ENCODE data around the gene LNPK. TPM values are rescaled to one million over a fixed set of nuclear protein-coding genes. Genes with fewer than 3 reads are reported as not detected.
"Not testable (repeated sequence)": the region's sequence is repeated elsewhere in the genome, so short reads cannot be mapped to it uniquely, and the experiment has no call there.

LNPK gene
- total RNA-seq, 1 donor from 2014 or later, result 34.2 TPM

DNA sequence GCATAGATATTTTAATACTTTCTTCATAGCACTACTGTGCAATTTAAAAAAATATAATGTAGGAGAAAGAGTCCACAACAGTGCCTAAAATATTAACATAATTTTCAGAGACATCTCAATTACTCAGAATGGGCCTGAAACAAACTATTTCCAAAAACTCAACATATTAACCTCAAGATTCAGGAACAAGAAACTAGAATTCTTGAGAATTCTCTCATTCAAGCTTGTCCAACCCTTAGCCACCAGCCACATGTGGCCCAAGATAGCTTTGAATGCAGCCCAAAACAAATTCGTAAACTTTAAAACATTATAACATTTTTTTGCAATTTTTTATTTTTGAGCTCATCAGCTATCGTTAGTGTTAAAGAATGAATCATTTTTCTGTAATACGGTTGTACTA lies 35.2 kb downstream of the LNPK start:
- H3K27ac Mint-ChIP-seq (ENCODE audit: unreplicated experiment), result no peak overlapping the region
- no peak for DNase-seq (ENCODE audit: low read depth, low spot score)
- peaks cover under 1% of the 10 kb centered on the region for H3K9me3 Mint-ChIP-seq
- H3K4me3 Mint-ChIP-seq, result no peak overlapping the region
- H3K27me3 Mint-ChIP-seq (ENCODE audit: low read depth), result no peaks in the 10 kb centered on the region
- H3K4me1 Mint-ChIP-seq, result no peaks in the 10 kb centered on the region
- TF ChIP-seq, protein P1, sequence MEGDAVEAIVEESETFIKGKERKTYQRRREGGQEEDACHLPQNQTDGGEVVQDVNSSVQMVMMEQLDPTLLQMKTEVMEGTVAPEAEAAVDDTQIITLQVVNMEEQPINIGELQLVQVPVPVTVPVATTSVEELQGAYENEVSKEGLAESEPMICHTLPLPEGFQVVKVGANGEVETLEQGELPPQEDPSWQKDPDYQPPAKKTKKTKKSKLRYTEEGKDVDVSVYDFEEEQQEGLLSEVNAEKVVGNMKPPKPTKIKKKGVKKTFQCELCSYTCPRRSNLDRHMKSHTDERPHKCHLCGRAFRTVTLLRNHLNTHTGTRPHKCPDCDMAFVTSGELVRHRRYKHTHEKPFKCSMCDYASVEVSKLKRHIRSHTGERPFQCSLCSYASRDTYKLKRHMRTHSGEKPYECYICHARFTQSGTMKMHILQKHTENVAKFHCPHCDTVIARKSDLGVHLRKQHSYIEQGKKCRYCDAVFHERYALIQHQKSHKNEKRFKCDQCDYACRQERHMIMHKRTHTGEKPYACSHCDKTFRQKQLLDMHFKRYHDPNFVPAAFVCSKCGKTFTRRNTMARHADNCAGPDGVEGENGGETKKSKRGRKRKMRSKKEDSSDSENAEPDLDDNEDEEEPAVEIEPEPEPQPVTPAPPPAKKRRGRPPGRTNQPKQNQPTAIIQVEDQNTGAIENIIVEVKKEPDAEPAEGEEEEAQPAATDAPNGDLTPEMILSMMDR (conservative IDR thresholded peaks at IDR 0.05), result no peak
- H3K36me3 Mint-ChIP-seq (ENCODE audit: low read depth), result peaks cover 18% of the 10 kb centered on the region

- H3K27ac Mint-ChIP-seq (ENCODE audit: unreplicated experiment), result no peak overlapping the region
- H3K36me3 Mint-ChIP-seq (ENCODE audit: low read depth), result peaks cover 28% of the 10 kb centered on the region
- H3K27me3 Mint-ChIP-seq (ENCODE audit: low read depth), result no peaks in the 10 kb centered on the region
- H3K4me3 Mint-ChIP-seq, result no peak overlapping the region
- peaks cover 3% of the 10 kb centered on the region for H3K9me3 Mint-ChIP-seq
- no peak for DNase-seq (ENCODE audit: low read depth, low spot score)
- no peaks in the 10 kb centered on the region for H3K4me1 Mint-ChIP-seq
- TF ChIP-seq, protein P1 (conservative IDR thresholded peaks at IDR 0.05), result no peak
Measured at GRCh38 chr2:175965773-175966172, 36.3 kb downstream of the LNPK start.

- no peak overlapping the region for H3K27ac Mint-ChIP-seq (ENCODE audit: unreplicated experiment)
- H3K27me3 Mint-ChIP-seq (ENCODE audit: low read depth), result no peaks in the 10 kb centered on the region
- H3K4me1 Mint-ChIP-seq, result no peaks in the 10 kb centered on the region
- TF ChIP-seq, protein P1 (conservative IDR thresholded peaks at IDR 0.05), result no peak
- peaks cover 14% of the 10 kb centered on the region for H3K9me3 Mint-ChIP-seq
- DNase-seq (ENCODE audit: low read depth, low spot score), result no peak
- H3K36me3 Mint-ChIP-seq (ENCODE audit: low read depth), result peaks cover 41% of the 10 kb centered on the region
- no peak overlapping the region for H3K4me3 Mint-ChIP-seq
Measured at GRCh38 chr2:175964195-175964594, 37.9 kb downstream of the LNPK start.

- H3K4me1 Mint-ChIP-seq; H3K27me3 Mint-ChIP-seq (ENCODE audit: low read depth); H3K4me3 Mint-ChIP-seq; H3K27ac Mint-ChIP-seq (ENCODE audit: unreplicated experiment); DNase-seq (ENCODE audit: low read depth, low spot score): not testable (repeated sequence)
- peaks cover 14% of the 10 kb centered on the region for H3K9me3 Mint-ChIP-seq
- peaks cover 51% of the 10 kb centered on the region for H3K36me3 Mint-ChIP-seq (ENCODE audit: low read depth)
Measured at GRCh38 chr2:175963171-175963570, 38.9 kb downstream of the LNPK start.

DNA sequence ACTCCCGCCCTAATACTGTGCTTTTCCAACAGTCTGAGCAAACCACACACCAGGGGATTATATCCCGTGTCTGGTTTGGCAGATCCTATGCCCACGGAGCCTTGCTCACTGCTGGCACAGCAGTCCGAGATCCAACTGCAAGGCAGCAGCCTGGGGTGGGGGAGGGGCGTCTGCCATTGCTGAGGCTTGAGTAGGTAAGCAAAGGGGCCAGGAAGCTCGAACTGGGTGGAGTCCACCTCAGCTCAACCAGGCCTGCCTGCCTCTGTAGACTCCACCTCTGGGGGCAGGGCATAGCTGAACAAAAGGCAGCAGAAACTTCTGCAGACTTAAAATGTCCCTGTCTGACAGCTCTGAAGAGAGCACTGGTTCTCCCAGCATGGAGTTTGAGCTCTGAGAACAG lies 44.2 kb downstream of the LNPK start:
- H3K4me1 Mint-ChIP-seq, result no peaks in the 10 kb centered on the region
- no peak for DNase-seq (ENCODE audit: low read depth, low spot score)
- TF ChIP-seq, protein P1 (conservative IDR thresholded peaks at IDR 0.05), result no peak
- no peak overlapping the region for H3K4me3 Mint-ChIP-seq
- peaks cover 16% of the 10 kb centered on the region for H3K9me3 Mint-ChIP-seq
- H3K27me3 Mint-ChIP-seq (ENCODE audit: low read depth), result no peaks in the 10 kb centered on the region
- no peak overlapping the region for H3K27ac Mint-ChIP-seq (ENCODE audit: unreplicated experiment)
- peaks cover 53% of the 10 kb centered on the region for H3K36me3 Mint-ChIP-seq (ENCODE audit: low read depth)

GRCh38 chr2:175955136-175955535 lies 46.9 kb downstream of the LNPK start:
- Mint-ChIP-seq H3K27ac (ENCODE audit: unreplicated experiment) (no peak overlapping the region), H3K4me1 (no peaks in the 10 kb centered on the region), H3K4me3 (no peak overlapping the region), H3K27me3 (ENCODE audit: low read depth) (no peaks in the 10 kb centered on the region), H3K36me3 (ENCODE audit: low read depth) (peaks cover 44% of the 10 kb centered on the region), H3K9me3 (peaks cover 12% of the 10 kb centered on the region)
- no peak for DNase-seq (ENCODE audit: low read depth, low spot score)
- TF ChIP-seq, protein P1 (conservative IDR thresholded peaks at IDR 0.05), result no peak
